NCI-H2107 treated with DMSO at 0.1 percent for 48 hours (cell line): ENCODE measurements around the gene AGPAT3.

Experiments used
- DNase-seq: peaks from one replicate; lab custom pipeline; 2025; ENCODE audit not compliant: unreplicated experiment; lab: John Stamatoyannopoulos, UW

The AGPAT3 gene

GRCh38 chr21:43973634-43973955 is 108.6 kb downstream of the AGPAT3 start:
- no peak for DNase-seq

GRCh38 chr21:43974791-43975468 is 109.9 kb downstream of the AGPAT3 start:
- no peak for DNase-seq

GRCh38 chr21:43975469-43976098 is 110.6 kb downstream of the AGPAT3 start:
- peak; percentile 30 for DNase-seq

- no peak for DNase-seq
These were observed 111.6 kb downstream of the AGPAT3 start for GRCh38 chr21:43976661-43977060.

- no peak for DNase-seq
These were observed 113.0 kb downstream of the AGPAT3 start for GRCh38 chr21:43978060-43978459.

GRCh38 chr21:43979654-43980053 is 114.6 kb downstream of the AGPAT3 start:
- DNase-seq: no peak

GRCh38 chr21:43981151-43981870 is 116.3 kb downstream of the AGPAT3 start:
- no peak for DNase-seq

GRCh38 chr21:43981871-43982210 is 116.8 kb downstream of the AGPAT3 start:
- no peak for DNase-seq

- no peak for DNase-seq
These were observed 117.6 kb downstream of the AGPAT3 start for GRCh38 chr21:43982489-43983078.

- DNase-seq: no peak
These were observed 118.4 kb downstream of the AGPAT3 start for GRCh38 chr21:43983390-43983789.

GRCh38 chr21:43983860-43984420 is 118.9 kb downstream of the AGPAT3 start:
- DNase-seq: no peak

- DNase-seq: no peak
These were observed 120.1 kb downstream of the AGPAT3 start for GRCh38 chr21:43984905-43985689.

GRCh38 chr21:43985690-43986251 is 120.7 kb downstream of the AGPAT3 start:
- no peak for DNase-seq

- DNase-seq: no peak
These were observed 121.8 kb downstream of the AGPAT3 start for GRCh38 chr21:43986544-43987451.

GRCh38 chr21:43987509-43987908 is 122.5 kb downstream of the AGPAT3 start:
- DNase-seq: no peak

GRCh38 chr21:43988016-43988415 is 123.0 kb downstream of the AGPAT3 start:
- no peak for DNase-seq

GRCh38 chr21:43988506-43989230 is 123.6 kb downstream of the AGPAT3 start:
- no peak for DNase-seq

- DNase-seq: no peak
These were observed 124.4 kb downstream of the AGPAT3 start for GRCh38 chr21:43989401-43989800.

GRCh38 chr21:43991447-43991991 is 126.5 kb downstream of the AGPAT3 start:
- no peak for DNase-seq
